A549 (cell line): ENCODE data around the gene CAMTA1. TPM values are rescaled to one million over a fixed set of nuclear protein-coding genes. Genes with fewer than 3 reads are reported as not detected.

Source experiments
- ATAC-seq, 2 experiments: fragments of 200-7000 bp in 1 of 2; fragments of >200 bp in 1 of 2; cut with Nextera tagmentation in 1 of 2; cut with Tn5 transposase in 1 of 2; 3 replicates each; pipeline versions ENCODE4 v1.8.0 to v1.9.1; 2018 to 2020; ENCODE audit warnings: mild to moderate bottlenecking in 1 of 2, moderate library complexity in 1 of 2
- CTCF ChIA-PET: fragments of 300-600 bp; sonication (Branson Sonifier 250); formaldehyde crosslinking; extraction: SDS; loops from one replicate; lab custom pipeline; 2021; ENCODE audit warnings: antibody characterized with exemption, inconsistent platforms; lab: Yijun Ruan, JAX
- POLR2A ChIA-PET: fragments of 350-600 bp; formaldehyde crosslinking; extraction: SDS; loops from one replicate; lab custom pipeline; 2021; ENCODE audit warnings: antibody characterized with exemption, inconsistent platforms; lab: Yijun Ruan, JAX
- DNase-seq, 2 experiments: peaks; one replicate each; pipeline versions ENCODE4 v3.0.0 to v3.0.0-alpha.2; 2011 to 2016; ENCODE audit warnings: low read depth in 1 of 2, low spot score in 1 of 2
- FAIRE-seq: peaks from 2 replicates; lab custom pipeline; 2011; peaks lifted over from hg19 to GRCh38; lab: Jason Lieb, UNC
- H3K27ac ChIP-seq, 2 experiments: fragments of >200 bp; sonication (Bioruptor Twin); formaldehyde crosslinking; 3 replicates each; pipeline ENCODE4 v1.5.1; 2016 to 2017
- H3K4me1 ChIP-seq: fragments of >200 bp; sonication (Bioruptor Twin); formaldehyde crosslinking; 3 replicates; pipeline ENCODE4 v1.6.1; 2016
- H3K4me2 ChIP-seq: fragments of >200 bp; sonication (Bioruptor Twin); formaldehyde crosslinking; 3 replicates; pipeline ENCODE4 v1.6.1; 2016
- H3K4me3 ChIP-seq: fragments of >200 bp; sonication (Bioruptor Twin); formaldehyde crosslinking; 3 replicates; pipeline ENCODE4 v1.5.1; 2016
- H3K9me3 ChIP-seq: fragments of >200 bp; sonication (Bioruptor Twin); formaldehyde crosslinking; 3 replicates; pipeline ENCODE4 v1.6.1; 2016
- BHLHE40 ChIP-seq: IDR thresholded peaks from 2 replicates; pipeline ENCODE4 v1.6.1; 2012; ENCODE audit warnings: low read depth, low read length, inconsistent platforms
- CBX8 ChIP-seq: fragments of 200-600 bp; sonication (generic); IDR thresholded peaks from 2 replicates; pipeline ENCODE4 v1.6.1; 2016
- CHD2 ChIP-seq: fragments of 150-350 bp; IDR thresholded peaks from 2 replicates; pipeline ENCODE4 v1.6.1; 2014; ENCODE audit warnings: low read length; ENCODE audit not compliant: partially characterized antibody
- EHMT2 ChIP-seq: fragments of 200-600 bp; sonication (generic); IDR thresholded peaks from 2 replicates; pipeline ENCODE4 v1.6.1; 2016; ENCODE audit warnings: antibody characterized with exemption, low read depth, mild to moderate bottlenecking, moderate library complexity
- ELK1 ChIP-seq: fragments of 150-350 bp; IDR thresholded peaks from 2 replicates; pipeline ENCODE4 v1.6.1; 2014; ENCODE audit warnings: low read depth, mild to moderate bottlenecking, low read length
- EP300 ChIP-seq, 2 experiments: fragments of >200 bp; sonication (Bioruptor Twin); formaldehyde crosslinking; IDR thresholded peaks; 2 replicates in 1 of 2; 3 replicates in 1 of 2; pipeline ENCODE4 v1.6.1; 2016 to 2017
- FOSB ChIP-seq: fragments of 250-450 bp; sonication (Bioruptor Pico); IDR thresholded peaks from 2 replicates; pipeline ENCODE4 v1.5.0; 2020; ENCODE audit warnings: mild to moderate bottlenecking, moderate library complexity
- HDAC2 ChIP-seq: fragments of 200-600 bp; sonication (generic); IDR thresholded peaks from 2 replicates; pipeline ENCODE4 v1.6.1; 2016
- HOXA7 ChIP-seq: fragments of 250-450 bp; sonication (Bioruptor Pico); IDR thresholded peaks from 2 replicates; pipeline ENCODE4 v1.5.0; 2020; ENCODE audit warnings: mild to moderate bottlenecking, moderate library complexity
- HOXB13 ChIP-seq: fragments of 250-450 bp; sonication (Bioruptor Pico); IDR thresholded peaks from 2 replicates; pipeline ENCODE4 v1.5.0; 2020; ENCODE audit warnings: low read depth, mild to moderate bottlenecking, moderate library complexity
- JUNB ChIP-seq: fragments of >200 bp; sonication (Bioruptor Twin); formaldehyde crosslinking; IDR thresholded peaks from 2 replicates; pipeline ENCODE4 v1.6.1; 2016
- KDM1A ChIP-seq: fragments of 200-600 bp; sonication (generic); IDR thresholded peaks from 2 replicates; pipeline ENCODE4 v1.6.1; 2016; ENCODE audit warnings: low read depth, mild to moderate bottlenecking
- MAX ChIP-seq: IDR thresholded peaks from 2 replicates; pipeline ENCODE4 v1.6.1; 2012
- MAZ ChIP-seq: fragments of 150-350 bp; IDR thresholded peaks from 2 replicates; pipeline ENCODE4 v1.6.1; 2014; ENCODE audit warnings: antibody characterized with exemption, low read depth, low read length, borderline replicate concordance
- MYC ChIP-seq: IDR thresholded peaks from 2 replicates; pipeline ENCODE4 v1.6.1; 2012; ENCODE audit warnings: mild to moderate bottlenecking, inconsistent platforms, low read length, improper control_type of control experiment, borderline replicate concordance
- NFE2L2 ChIP-seq: fragments of 150-350 bp; conservative IDR thresholded peaks from 2 replicates; pipeline ENCODE4 v1.6.1; 2014; ENCODE audit warnings: low read length
- PBX3 ChIP-seq: IDR thresholded peaks from 2 replicates; pipeline ENCODE4 v1.6.1; 2012
- PHF8 ChIP-seq: fragments of 200-600 bp; sonication (generic); IDR thresholded peaks from 2 replicates; pipeline ENCODE4 v1.6.1; 2016; ENCODE audit warnings: low read depth, mild to moderate bottlenecking, antibody characterized with exemption, moderate library complexity, borderline replicate concordance
- POLR2AphosphoS2 ChIP-seq: conservative IDR thresholded peaks from 2 replicates; pipeline ENCODE4 v1.6.1; 2012; ENCODE audit warnings: low read length, improper control_type of control experiment, inconsistent platforms
- RAD21 ChIP-seq, 2 experiments: fragments of >200 bp in 1 of 2; sonication (Bioruptor Twin) in 1 of 2; formaldehyde crosslinking in 1 of 2; IDR thresholded peaks in 1 of 2; conservative IDR thresholded peaks in 1 of 2; 2 replicates in 1 of 2; 3 replicates in 1 of 2; pipeline ENCODE4 v1.6.1; 2012 to 2018; ENCODE audit warnings: inconsistent platforms in 1 of 2
- RARB ChIP-seq: fragments of 250-450 bp; sonication (Bioruptor Pico); IDR thresholded peaks from 2 replicates; pipeline ENCODE4 v1.8.0; 2021; ENCODE audit warnings: mild to moderate bottlenecking, moderate library complexity
- RFX5 ChIP-seq: fragments of 450-650 bp; IDR thresholded peaks from 2 replicates; pipeline ENCODE4 v1.7.1; 2014; ENCODE audit warnings: antibody characterized with exemption, mild to moderate bottlenecking, moderate library complexity
- SREBF2 ChIP-seq: fragments of 450-650 bp; IDR thresholded peaks from 2 replicates; pipeline ENCODE4 v1.6.1; 2014; ENCODE audit warnings: mild to moderate bottlenecking, moderate library complexity
- TFCP2L1 ChIP-seq: fragments of 250-450 bp; sonication (Bioruptor Pico); IDR thresholded peaks from 2 replicates; pipeline ENCODE4 v1.5.0; 2021; ENCODE audit warnings: mild to moderate bottlenecking
- USF2 ChIP-seq: fragments of 450-650 bp; IDR thresholded peaks from 2 replicates; pipeline ENCODE4 v1.6.1; 2014; ENCODE audit warnings: antibody characterized with exemption
- WGBS: methylation state at CpG from one replicate; pipeline ENCODE4 v1.1.6; 2017; ENCODE audit errors: missing lambda C conversion rate; 5-methylcytosine and 5-hydroxymethylcytosine counted together
- polyA plus RNA-seq, 4 experiments: library from polyadenylated mRNA; depleted of rRNA in 3 of 4; stranded (reverse); fragments of >200 nt; fragmentation: RNase III in 1 of 4; extraction: RNeasy Plus Mini Kit Qiagen cat#74134 plus additional on column Dnase treatment in 1 of 4; gene quantifications; 2 replicates in 3 of 4; 3 replicates in 1 of 4; pipeline ENCODE4 v1.2.3, GENCODE V29; 2011 to 2017
- TF ChIP-seq, protein P1 (sequence below): fragments of >200 bp; sonication (Bioruptor Twin); formaldehyde crosslinking; IDR thresholded peaks from 2 replicates; pipeline ENCODE4 v1.6.1; 2016
- TF ChIP-seq, protein P2 (sequence below): fragments of 250-450 bp; sonication (Bioruptor Pico); IDR thresholded peaks from 2 replicates; pipeline ENCODE4 v1.5.0; 2020; ENCODE audit warnings: low read depth, mild to moderate bottlenecking, moderate library complexity

Gene CAMTA1
- polyA plus RNA-seq, 2 of the 4 experiments (the other 2 are of a cell fraction): 58.8 to 75.0 TPM

- peaks cover 19% of the 10 kb centered on the region for H3K4me1 ChIP-seq
- ChIA-PET POLR2A (no interaction called here), CTCF (no interaction called here)
- H3K4me3 ChIP-seq: no peak overlapping the region
- ATAC-seq: no peak
- no peak for DNase-seq
- no peak overlapping the region for H3K4me2 ChIP-seq
- no peak for TF ChIP-seq HOXA7 (CRISPR knock-in tag)
- no peak for TF ChIP-seq NFE2L2
- TF ChIP-seq CHD2: no peak
- TF ChIP-seq CBX8: no peak
- H3K27ac ChIP-seq: peak overlapping the region in 1 of 2 experiments; percentile 73; a peak in 3 of 6 replicates
- H3K9me3 ChIP-seq: no peaks in the 10 kb centered on the region
- no peak for FAIRE-seq
- 88% methylated on average over 11 of the region's 12 CpGs for WGBS
Observed at GRCh38 chr1:7525338-7526063, 740.2 kb downstream of the CAMTA1 start.

DNA sequence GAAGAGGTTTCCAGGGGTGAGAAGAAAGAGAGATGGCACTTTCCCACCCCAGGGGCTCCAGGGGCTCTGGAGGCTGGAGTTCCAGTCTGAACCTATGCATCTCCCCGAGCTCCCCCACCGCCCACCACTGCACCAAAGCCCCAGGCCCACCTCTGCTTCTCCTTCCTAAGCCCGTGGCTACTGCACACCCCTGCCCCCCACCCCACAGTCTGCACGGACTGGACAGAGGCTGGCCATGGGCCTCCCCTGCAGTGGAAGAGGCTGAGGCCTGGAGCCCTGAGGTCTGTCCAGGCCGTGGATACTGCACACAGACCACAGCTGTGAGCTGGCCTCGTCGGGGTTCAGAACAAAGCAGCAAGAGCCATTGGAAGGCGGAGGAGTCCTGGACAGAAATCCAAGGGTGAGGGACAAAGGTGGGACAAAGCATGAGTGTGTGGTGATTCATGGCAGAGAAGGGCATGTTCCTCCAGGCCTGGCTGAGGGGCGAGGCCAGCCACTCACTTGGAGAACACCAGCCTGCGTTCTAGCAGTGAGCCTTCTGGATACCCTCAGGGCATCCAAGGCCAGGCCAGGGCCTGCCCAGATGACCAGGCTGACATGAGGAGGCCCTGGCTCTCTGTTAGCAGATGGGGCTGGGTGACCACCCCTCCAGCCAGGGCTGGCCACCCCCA, 741.1 kb downstream of the CAMTA1 start:
- WGBS: 67% methylated on average over 6 of the region's 10 CpGs
- Histone ChIP-seq H3K4me1 (peaks cover 19% of the 10 kb centered on the region), H3K4me3 (no peak overlapping the region), H3K9me3 (no peaks in the 10 kb centered on the region), H3K27ac (peak overlapping the region; percentile 40 to 73; a peak in 5 of 6 replicates), H3K4me2 (no peak overlapping the region)
- CTCF ChIA-PET: no interaction called here
- FAIRE-seq (no peak), DNase-seq (no peak), ATAC-seq (peak in 1 of 2 experiments; percentile 44; a peak in 3 of 6 replicates)
- no peak for TF ChIP-seq HDAC2
- no peak for TF ChIP-seq KDM1A
- no peak for TF ChIP-seq EP300 (IDR thresholded peaks at IDR 0.05)
- no peak for TF ChIP-seq MAZ
- TF ChIP-seq RARB: no peak
- no peak for TF ChIP-seq CBX8
- TF ChIP-seq MAX: no peak
- TF ChIP-seq RFX5: no peak
- TF ChIP-seq RAD21 (conservative IDR thresholded peaks at IDR 0.05 in 1 of 2, IDR thresholded peaks at IDR 0.05 in 1 of 2): no peak
- TF ChIP-seq HOXB13 (CRISPR knock-in tag): no peak
- no peak for TF ChIP-seq FOSB (CRISPR knock-in tag)
- no peak for TF ChIP-seq PBX3
- no peak for TF ChIP-seq TFCP2L1 (CRISPR knock-in tag)
- TF ChIP-seq MYC: no peak
- no peak for TF ChIP-seq PHF8
- no peak for TF ChIP-seq SREBF2
- no peak for TF ChIP-seq JUNB
- POLR2A ChIA-PET: no interaction called here

DNA sequence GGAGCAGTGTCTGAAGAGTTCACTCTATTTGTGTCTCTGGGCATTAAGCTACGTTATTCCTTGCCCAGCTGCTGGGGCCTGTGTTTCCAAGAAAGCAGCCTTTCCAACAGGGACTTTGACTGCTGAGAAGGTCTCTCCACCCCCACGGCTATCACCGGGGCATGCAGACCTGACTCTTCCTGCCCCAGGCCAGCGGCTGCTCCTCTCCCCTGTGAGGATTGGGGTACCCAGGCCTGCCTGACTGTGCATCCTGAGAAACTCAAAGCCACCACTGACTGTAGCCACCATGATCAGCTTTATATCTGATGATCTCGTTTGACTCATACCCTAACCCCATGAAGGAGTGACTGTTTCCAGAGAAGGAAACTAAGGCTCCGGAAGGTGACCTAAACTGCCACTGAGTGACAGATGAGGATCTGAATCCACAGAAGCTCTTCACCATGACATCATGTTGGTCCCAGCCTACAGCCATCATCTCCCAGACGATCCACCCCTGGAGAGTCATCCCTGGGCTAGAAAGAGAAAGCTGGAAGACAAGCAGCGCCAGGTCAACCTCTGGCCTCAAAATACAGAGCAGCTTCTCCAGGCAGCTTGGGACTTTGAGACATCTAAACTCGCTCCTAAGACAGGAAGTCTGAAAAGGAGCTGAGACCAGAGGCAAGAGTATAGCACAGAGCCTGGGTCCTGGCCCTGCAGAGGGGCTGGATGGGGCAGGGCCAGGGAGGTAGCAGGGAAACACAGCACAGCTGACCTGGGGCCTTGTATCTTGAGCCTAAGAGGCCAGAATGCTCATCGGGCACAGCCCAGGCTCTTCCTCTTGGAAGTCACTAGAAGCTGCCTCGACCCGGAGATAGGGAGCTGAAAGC, 741.8 kb downstream of the CAMTA1 start:
- WGBS: 85% methylated on average over 9 of the region's 12 CpGs
- no peak overlapping the region for H3K4me2 ChIP-seq
- H3K4me3 ChIP-seq: no peak overlapping the region
- no peaks in the 10 kb centered on the region for H3K9me3 ChIP-seq
- DNase-seq (no peak), ATAC-seq (no peak), FAIRE-seq (no peak)
- POLR2A ChIA-PET: no interaction called here
- peaks cover 19% of the 10 kb centered on the region for H3K4me1 ChIP-seq
- peak overlapping the region; percentile 40 to 73; a peak in 5 of 6 replicates for H3K27ac ChIP-seq
- CTCF ChIA-PET: no interaction called here
- TF ChIP-seq CHD2 (no peak), ELK1 (no peak), POLR2AphosphoS2 (no peak), TFCP2L1 (CRISPR knock-in tag) (no peak), USF2 (no peak), MAZ (no peak), RFX5 (no peak), BHLHE40 (no peak), EHMT2 (no peak)
- TF ChIP-seq, protein P1, sequence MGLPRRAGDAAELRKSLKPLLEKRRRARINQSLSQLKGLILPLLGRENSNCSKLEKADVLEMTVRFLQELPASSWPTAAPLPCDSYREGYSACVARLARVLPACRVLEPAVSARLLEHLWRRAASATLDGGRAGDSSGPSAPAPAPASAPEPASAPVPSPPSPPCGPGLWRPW: no peak
- TF ChIP-seq, protein P2, sequence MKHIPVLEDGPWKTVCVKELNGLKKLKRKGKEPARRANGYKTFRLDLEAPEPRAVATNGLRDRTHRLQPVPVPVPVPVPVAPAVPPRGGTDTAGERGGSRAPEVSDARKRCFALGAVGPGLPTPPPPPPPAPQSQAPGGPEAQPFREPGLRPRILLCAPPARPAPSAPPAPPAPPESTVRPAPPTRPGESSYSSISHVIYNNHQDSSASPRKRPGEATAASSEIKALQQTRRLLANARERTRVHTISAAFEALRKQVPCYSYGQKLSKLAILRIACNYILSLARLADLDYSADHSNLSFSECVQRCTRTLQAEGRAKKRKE: no peak
